Epithelial cell of esophagus (primary cell): ENCODE measurements around the gene MPV17L2.

ENCODE experiments used
- DNase-seq: peaks from one replicate; pipeline ENCODE4 v3.0.0; 2010; ENCODE audit warnings: low read depth
- H3K4me3 ChIP-seq: 2 replicates; pipeline ENCODE4 v1.5.1; 2011; ENCODE audit warnings: mild to moderate bottlenecking, low read length, control low read depth
- CTCF ChIP-seq: IDR thresholded peaks from 2 replicates; pipeline ENCODE4 v1.5.1; 2011; ENCODE audit warnings: low read depth, mild to moderate bottlenecking, low read length, control low read depth, inconsistent platforms; ENCODE audit not compliant: insufficient read depth; ENCODE audit errors: missing control alignments

Gene MPV17L2

GRCh38 chr19:18160971-18161635 is 31.9 kb upstream of the MPV17L2 start:
- peak; percentile 16 for TF ChIP-seq CTCF
- H3K4me3 ChIP-seq, result peak overlapping the region; percentile 30
- peak; percentile 64 for DNase-seq

GRCh38 chr19:18161636-18162002 is 31.4 kb upstream of the MPV17L2 start:
- no peak for DNase-seq
- peak overlapping the region; percentile 30 for H3K4me3 ChIP-seq
- peak; percentile 4 for TF ChIP-seq CTCF

GRCh38 chr19:18164072-18164471 is 28.9 kb upstream of the MPV17L2 start:
- no peak overlapping the region for H3K4me3 ChIP-seq
- no peak for TF ChIP-seq CTCF
- DNase-seq, result no peak

GRCh38 chr19:18165794-18166544 is 27.0 kb upstream of the MPV17L2 start:
- DNase-seq, result no peak
- H3K4me3 ChIP-seq, result no peak overlapping the region
- TF ChIP-seq CTCF, result no peak

GRCh38 chr19:18167011-18167410 is 26.0 kb upstream of the MPV17L2 start:
- H3K4me3 ChIP-seq, result no peak overlapping the region

GRCh38 chr19:18167975-18168645 is 24.9 kb upstream of the MPV17L2 start:
- no peak for DNase-seq
- TF ChIP-seq CTCF, result peak; percentile 73
- no peak overlapping the region for H3K4me3 ChIP-seq

More at GRCh38 chr19:18167011-18167410, 26.0 kb upstream of the MPV17L2 start:
- TF ChIP-seq CTCF, result no peak
- no peak for DNase-seq
